ENCODE data around the gene LHPP.

The LHPP gene

DNA sequence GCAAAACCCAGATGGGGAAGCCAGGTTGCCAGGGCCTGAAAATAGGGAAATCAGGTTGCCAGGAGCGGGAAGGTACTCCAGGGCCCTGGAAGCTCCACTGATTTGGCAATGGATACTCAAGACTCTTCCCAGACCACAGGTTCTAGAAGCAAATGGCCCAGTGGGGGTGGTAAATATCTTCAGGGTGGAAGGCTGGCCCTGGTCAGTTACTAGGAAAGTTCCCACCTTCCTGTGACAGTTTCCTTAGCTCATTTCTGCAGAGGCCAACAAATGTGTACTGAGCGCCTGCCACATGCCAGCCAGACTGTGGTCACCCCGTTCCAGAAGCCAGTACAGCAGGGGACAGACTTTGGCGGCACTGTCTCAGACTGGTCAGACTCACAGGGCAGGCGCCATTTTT is 168.9 kb downstream of the LHPP start:
- no peak for DNase-seq

DNA sequence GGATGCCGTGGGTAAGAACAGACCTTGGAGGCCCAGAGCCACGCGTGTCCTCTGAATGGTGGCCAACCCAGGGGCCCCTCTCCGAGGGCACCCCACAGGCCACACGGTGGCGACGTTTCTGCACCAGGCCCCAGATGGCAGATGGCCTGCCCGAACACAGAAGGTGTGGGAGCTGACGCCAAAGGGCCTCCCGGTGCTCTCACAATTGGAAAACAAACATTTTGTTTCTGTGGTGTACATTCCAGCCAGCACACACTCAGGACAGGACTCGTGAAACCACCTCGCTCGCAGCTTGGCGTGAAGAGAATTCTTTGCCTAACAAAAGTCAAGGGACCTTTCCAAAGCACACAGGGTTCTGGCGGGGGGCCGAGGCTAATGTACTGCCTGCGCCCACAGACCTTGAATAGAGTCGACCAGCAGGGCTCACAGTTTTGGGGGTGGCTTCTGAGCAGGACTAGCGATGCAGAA is 170.5 kb downstream of the LHPP start:
- DNase-seq: no peak

GRCh38 chr10:124632566-124632965 is 170.9 kb downstream of the LHPP start:
- no peak for DNase-seq

DNA sequence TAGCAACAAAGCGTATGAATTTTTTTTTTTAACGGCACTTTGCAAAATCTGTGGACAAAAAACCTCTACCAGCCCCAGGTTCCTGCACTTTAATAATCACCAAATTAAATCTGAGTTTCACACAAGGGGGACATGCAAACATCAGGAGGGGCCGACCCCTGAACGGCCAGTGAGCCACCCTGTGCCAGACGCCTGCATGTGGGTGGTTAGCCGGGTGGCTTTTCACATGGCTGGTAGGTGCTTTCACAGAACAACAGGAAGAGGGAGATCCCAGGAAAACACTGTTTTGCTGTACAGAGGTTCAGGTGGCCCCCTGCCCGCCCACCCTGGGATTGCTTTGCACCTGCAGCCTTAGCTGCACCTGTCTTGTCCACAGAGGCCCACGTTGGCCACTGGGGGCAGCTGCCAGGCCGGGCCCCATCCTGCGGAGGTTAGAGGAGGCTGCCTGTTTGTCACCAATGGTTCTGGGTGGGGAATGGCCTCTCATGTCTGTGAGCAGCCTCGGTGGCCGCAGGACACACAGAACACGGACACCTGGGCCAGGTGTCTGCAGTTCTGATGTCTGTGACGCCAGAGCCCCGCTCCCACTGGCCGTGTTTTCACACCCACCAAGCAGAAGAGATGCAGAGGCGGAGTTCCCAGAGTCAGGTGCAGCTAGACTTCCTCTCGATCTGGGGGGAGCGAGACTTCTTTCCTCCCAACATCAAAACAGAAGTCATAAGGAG is 174.8 kb downstream of the LHPP start:
- DNase-seq: no peak

DNA sequence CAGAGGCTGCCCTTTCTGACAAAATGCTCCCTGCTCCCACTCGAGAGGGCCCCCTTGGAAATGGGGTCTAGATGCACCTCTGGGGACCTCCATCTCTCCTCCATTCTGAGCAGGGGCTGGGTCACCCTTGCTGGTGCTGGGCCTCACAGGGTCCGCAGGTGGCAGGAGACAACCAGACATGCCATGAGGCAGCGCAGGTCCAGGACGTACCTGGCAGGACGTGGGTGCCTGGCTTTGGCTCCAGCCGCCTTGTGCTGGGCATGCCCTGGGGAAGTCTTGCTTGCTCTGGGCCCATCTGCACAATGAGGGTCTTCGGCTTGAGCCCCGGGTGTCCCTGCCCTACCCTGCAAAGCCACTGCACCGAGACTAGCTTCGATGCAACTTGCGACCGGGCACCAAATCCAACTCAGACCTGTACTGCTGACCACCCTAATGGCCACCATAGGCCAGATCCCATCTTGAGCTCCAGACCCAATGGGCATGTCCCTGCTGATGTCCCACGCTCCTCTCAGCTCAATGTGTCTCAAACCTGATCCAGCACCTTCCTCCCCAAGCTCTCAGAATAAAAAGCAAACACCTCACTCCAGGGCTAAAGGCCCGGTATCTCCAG is 175.6 kb downstream of the LHPP start:
- DNase-seq: no peak

GRCh38 chr10:124637746-124638145 is 176.1 kb downstream of the LHPP start:
- DNase-seq: no peak

DNA sequence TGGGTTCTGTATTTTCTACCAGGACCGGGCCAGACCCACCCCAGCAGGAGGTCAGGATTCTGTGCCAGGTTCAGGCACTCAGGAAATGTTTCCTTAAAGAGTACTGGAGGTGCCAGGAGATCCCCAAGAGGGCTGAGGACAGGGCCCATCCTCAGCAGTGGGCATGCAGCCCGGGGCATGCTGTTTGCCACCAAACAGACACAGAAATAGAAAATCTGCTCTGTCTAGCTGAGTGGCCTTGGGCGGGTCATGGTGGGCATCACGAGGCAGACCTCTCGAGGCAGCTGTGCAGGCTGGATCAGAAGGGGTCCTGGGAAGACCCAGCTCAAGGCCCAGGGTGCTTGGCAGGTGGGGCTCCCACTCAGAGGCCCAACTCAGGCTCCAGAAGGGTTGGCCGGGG is 177.6 kb downstream of the LHPP start:
- DNase-seq: no peak

DNA sequence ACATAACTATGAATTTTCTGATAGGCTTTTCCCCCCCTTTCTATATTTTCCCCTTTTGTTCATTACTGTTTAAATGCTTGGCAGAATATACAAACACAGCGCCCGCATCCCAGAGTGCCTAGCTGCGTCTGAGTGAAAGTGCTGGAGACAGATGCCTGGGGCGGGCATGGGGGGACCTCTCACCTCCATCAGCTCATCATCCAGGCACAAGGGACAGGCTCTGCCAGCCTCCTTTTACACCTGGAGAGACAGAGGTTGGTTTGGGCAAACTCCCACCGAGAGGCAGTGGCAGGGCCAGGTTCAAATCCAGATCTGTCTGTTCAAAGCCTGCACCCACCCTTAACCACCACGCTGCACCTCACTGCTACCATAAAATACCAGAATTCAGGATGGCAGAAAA is 178.0 kb downstream of the LHPP start:
- DNase-seq: no peak

DNA sequence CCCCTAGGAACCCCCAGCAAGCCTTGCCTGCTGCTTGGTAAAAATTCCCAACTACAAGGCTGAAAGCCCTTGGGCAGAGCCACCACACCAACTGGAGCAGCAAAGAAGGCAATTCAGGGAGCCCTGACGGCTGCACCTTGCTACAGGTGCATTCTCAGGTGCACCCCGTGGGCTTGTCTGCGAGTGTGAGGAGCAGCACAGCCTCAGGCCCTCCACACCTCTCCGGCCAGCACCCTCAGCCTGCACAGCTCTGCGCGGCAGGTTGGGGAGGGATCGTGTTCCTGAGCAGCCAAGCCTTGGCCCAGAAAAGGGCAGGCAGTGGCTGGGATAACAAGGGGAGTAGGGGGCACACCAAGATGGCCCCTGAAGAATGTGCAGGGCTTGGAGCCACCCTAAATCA is 178.4 kb downstream of the LHPP start:
- DNase-seq: no peak

DNA sequence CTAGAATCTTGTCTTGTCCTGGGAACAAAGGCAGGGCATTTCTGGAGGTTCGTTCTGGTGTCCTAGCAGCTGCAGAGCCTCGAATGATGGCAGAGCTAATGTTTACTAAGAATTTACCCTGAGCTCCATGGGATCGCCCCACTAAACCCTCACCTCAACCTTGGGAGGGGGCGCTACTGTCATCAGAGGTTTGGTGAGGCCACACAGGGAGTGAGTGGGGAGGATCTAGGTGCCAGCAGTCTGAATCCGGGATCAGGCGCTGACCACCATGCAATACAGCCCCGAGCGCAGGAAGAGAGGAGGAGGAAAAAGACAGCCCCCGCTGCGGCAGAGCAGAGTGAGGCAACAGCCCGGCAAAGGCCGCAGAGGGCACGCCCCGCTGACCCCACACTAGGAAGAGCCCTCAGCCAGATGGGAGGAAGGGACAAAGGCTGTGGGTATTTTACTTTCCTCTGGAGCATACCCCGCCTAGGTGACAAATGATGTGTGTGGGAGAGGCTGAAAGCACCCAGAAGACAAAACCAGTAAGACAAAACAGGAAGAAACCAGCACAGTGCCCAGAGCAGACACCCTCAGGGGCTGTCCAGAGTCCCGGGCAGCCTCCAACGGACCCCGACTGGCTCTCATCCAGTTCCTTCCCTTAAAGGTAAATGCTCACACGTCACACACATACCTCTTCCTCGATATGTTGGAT is 179.1 kb downstream of the LHPP start:
- no peak for DNase-seq

DNA sequence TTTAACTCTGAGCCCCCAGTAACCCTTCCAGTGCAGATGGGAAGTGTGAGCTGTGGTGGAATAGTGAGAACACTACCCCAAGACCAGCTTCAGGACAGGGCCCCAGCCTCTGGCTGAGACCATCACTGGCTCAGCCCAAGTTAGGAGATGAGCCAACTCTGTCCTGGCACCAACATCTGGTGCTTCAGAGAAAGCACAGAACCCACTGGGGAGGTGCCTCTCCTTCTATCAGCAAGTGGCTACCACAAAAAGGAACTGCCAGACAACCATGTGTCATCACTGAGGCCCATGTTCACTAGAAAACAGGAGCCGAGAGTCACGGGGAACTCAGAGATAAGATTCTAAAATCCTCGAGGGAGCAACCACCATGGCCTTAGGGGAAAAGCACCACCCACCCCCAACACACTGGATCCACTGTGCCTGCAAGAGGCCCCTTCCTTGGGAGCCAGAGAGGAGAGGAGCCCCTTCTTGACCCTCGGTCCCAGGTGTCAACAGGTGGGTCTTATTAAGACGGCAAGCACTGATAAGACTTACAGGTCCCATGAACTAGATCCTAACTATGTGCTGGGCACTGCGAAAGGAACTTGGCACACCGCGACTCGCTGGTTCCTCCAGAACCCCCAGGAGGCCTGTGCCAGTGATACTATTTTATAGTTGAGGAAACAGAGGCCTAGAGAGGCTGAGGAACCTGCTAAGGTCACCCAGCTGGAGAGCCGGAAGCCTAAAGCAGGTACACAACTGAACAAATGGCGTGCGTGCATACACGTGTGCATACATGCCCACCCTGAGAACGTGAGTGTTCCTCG is 179.9 kb downstream of the LHPP start:
- DNase-seq: no peak

DNA sequence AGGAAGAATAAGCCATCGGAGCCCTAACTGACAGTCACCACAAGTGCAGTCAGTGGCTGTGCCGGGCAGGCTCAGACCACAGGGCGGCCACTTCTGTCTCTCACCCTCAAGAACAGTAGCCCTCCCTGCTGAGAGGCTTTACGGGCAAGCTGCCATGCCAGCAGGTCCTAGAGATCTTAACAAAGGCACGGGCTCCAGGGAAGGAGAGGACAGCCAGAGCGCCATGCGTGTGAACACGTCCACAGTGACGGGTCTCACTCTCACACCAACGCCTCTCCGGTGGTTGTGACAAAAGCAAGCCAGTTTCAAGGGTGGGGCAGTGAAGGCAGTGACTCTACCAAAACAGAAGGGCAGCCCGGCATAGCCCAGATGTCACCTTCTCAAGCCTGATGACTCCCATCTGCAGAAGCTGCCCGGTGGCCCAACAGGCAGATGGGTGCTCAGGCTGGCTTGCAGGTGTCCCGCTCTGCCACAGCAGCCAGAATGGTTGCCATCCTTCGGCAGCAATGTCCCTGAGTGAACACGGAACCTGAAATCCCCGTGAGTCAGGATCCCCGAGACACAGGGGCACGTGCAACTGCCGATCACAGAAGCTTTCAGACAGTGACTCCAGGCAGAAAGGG is 180.6 kb downstream of the LHPP start:
- DNase-seq: no peak

GRCh38 chr10:124643330-124644009 is 181.8 kb downstream of the LHPP start:
- DNase-seq: peak; percentile 21

DNA sequence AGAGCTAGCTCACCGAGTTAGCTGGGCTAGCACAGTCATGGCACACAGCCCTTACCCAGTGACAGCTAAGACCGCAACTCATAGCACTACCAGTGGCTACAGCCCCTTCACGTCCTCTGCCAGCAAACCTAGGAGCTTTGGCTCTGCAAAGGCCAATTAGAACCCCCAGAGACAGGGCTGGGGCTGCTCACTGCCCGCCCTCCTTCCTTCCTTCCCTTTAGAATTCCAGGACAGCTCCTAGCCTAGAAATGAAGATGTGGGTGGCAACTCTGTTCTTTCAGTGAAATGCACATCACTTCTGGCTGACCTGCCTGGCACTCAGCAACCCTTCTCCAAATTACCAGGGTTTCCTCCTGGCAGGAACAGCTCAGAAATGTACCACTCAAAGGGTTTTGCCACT is 182.6 kb downstream of the LHPP start:
- DNase-seq: no peak

DNA sequence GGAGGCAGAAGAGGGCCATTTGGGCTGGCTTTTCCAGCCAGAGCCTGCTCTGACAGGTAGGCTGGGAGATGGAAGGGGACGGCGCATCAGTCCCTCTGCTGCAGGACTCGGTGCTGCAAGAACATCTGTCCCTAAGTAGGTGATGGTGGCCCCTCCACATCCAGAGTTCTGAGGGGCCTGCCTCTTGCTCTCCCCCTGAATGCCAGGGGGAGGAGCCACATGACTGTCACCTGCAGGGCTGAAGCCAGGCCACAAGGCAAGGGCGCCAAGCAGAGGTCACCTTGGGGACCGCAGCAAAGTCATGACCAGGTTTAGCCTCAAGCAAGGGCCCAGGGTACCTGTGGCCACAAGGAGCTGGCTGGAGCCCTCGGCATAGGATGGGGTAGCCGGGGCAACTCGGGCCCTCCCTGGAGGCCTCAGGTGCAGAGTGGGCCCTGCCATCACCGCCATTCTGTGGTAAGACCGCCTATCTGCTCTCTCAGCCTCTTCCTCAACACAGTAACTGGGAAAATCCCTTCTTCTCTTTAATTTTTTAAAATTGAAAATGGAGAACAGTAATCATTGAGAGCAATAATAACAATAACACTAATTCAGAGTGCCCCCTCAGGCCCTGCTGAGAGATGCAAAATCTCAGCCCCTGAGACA is 183.3 kb downstream of the LHPP start:
- no peak for DNase-seq

- no peak for DNase-seq
Measured at GRCh38 chr10:124645467-124646095, 184.0 kb downstream of the LHPP start.

DNA sequence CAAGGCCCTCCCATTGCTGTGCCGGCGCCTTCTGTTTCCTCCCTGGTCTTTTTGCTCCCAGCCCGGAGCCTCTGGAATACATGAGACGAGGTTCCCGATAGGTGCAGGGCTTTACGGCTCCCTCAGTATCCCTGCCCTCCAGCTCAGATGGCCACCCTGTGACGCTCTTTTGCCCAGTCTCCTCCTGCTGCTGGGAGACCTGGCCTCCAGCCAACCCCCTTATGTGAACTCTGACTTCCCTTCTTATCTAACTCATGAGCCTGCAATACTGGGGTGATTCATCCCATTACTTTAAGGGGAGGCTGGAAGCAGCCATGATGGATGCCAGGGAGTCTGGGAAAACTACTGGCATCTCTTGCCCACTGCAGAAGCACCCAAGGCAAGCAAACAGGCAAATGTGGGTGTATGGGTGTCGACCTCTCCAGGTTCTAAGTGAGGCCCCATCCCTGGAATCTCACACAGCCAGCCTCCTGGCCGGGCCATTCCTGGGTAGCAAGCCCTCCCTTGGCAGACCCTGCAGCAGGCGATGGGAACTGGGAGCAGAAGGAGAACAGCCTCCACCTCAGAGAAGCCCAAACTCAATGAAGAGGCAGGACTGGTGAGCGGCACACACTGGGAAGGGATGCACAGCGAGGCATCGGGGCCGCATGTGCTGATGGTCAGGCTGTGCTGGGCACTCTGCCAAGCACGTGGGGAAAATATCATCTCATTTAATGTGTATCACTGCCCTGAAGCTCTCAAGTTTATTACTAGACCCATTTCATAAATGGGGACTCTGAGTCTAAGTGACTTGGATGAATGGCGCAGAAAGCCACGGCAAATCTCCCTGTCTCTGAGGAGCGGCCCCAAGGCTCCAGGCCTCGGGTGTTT is 185.1 kb downstream of the LHPP start:
- no peak for DNase-seq

DNA sequence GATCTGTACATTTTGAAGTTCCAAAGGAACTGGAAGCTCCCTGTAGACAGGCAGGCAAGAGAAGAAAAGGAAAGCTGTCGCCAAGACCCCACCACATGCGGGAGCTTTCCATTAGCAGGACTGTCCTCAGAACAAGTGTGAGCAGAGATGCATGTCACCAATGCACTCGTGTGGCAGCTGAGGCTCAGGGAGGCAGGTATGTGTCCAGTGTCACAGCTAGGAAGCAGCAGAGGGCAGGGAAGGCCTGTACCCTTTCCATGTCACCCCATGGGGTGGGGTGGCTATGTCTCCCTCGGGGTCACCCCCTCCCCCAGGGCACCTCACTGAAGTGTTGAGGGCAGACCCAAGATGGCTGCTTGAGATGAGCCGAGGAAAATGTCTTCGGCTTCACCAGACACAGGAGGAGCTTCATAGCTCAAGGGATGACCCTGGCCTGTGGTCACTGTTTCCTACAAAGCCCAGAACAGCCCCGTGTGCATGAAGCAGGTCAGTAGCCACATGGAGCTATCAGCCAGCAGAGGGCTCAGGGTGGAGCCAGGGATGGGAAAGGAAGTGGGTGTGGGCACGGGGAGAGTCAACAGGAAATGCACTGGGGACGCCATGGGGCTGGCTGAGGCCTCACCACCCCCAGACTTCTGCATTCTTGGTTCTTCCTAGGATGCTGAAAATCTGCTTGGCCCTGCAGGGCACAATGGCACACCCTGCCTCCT is 186.0 kb downstream of the LHPP start:
- no peak for DNase-seq

DNA sequence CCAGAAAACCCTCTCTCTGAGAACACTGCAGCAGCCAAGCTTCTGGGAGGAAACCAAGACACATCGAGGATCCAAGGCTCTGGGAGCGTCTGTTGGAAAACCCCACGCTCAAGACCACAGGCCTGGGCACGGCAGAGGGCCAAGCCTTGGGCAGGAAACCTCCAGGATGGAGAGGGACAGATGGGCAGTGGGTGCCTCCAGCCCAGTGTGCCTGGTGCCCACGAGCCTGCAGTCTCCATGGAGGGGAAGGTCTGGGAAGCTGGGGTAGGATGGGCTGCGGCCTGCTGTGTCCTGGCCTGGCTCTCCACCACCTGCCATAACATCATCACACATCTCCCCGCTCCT is 186.5 kb downstream of the LHPP start:
- DNase-seq: no peak

- peak; percentile 24 for DNase-seq
Measured at GRCh38 chr10:124648738-124649137, 187.1 kb downstream of the LHPP start.

All from NCI-H1417 treated with DMSO at 0.1 percent for 48 hours (cell line).